NCI-H2029 (cell line): ENCODE measurements around the gene ZNF146.
"Not testable (repeated sequence)": the region's sequence is repeated elsewhere in the genome, so short reads cannot be mapped to it uniquely, and the experiment has no call there.

Source experiments
- DNase-seq: peaks from one replicate; lab custom pipeline; 2025; lab: John Stamatoyannopoulos, UW

ZNF146 gene

GRCh38 chr19:36214386-36215275 is at the start of gene ZNF146, which contains the start of gene ZNF565:
ZNF146 (plus strand) TSS chr19:36215106; CDS start chr19:36236441, 21,335 bp downstream.
ZNF565 (minus strand) TSS chr19:36214665; CDS start chr19:36201985, 12,680 bp downstream.
- peak; percentile 99 for DNase-seq

- peak; percentile 88 for DNase-seq
Measured at GRCh38 chr19:36169084-36169760, 45.7 kb upstream of the ZNF146 start.

- DNase-seq = no peak
Measured at GRCh38 chr19:36172852-36173251, 42.1 kb upstream of the ZNF146 start.

- not testable (repeated sequence) for DNase-seq
Measured at GRCh38 chr19:36173846-36174245, 41.1 kb upstream of the ZNF146 start.

GRCh38 chr19:36179077-36179476 is 35.8 kb upstream of the ZNF146 start:
- DNase-seq = not testable (repeated sequence)

GRCh38 chr19:36182612-36183244 is 32.2 kb upstream of the ZNF146 start:
- no peak for DNase-seq

GRCh38 chr19:36183245-36183628 is 31.7 kb upstream of the ZNF146 start:
- DNase-seq = no peak

GRCh38 chr19:36186722-36187121 is 28.2 kb upstream of the ZNF146 start:
- DNase-seq = not testable (repeated sequence)

- no peak for DNase-seq
Measured at GRCh38 chr19:36196249-36196648, 18.7 kb upstream of the ZNF146 start.

GRCh38 chr19:36198119-36198518 is 16.8 kb upstream of the ZNF146 start:
- no peak for DNase-seq

- no peak for DNase-seq
Measured at GRCh38 chr19:36201684-36202083, 13.2 kb upstream of the ZNF146 start.

GRCh38 chr19:36203293-36203692 is 11.6 kb upstream of the ZNF146 start:
- no peak for DNase-seq

GRCh38 chr19:36207605-36208252 is 7.2 kb upstream of the ZNF146 start:
- no peak for DNase-seq

GRCh38 chr19:36209372-36209771 is 5.5 kb upstream of the ZNF146 start:
- no peak for DNase-seq

- DNase-seq = no peak
Measured at GRCh38 chr19:36210497-36210896, 4.4 kb upstream of the ZNF146 start.

GRCh38 chr19:36212895-36213294 is 2.0 kb upstream of the ZNF146 start:
- DNase-seq = no peak

- DNase-seq = peak; percentile 5
Measured at GRCh38 chr19:36215276-36216123, 594 bp downstream of the ZNF146 start.

- no peak for DNase-seq
Measured at GRCh38 chr19:36221474-36221873, 6.6 kb downstream of the ZNF146 start.

- no peak for DNase-seq
Measured at GRCh38 chr19:36222503-36222902, 7.6 kb downstream of the ZNF146 start.

GRCh38 chr19:36225219-36225892 is 10.4 kb downstream of the ZNF146 start:
- DNase-seq = no peak

GRCh38 chr19:36233626-36234025 is 18.7 kb downstream of the ZNF146 start:
- DNase-seq = not testable (repeated sequence)
